NCI-H2227 (cell line): ENCODE measurements around the gene SH3PXD2A.

ENCODE experiments used
- DNase-seq: peaks from one replicate; lab custom pipeline; 2025; ENCODE audit not compliant: unreplicated experiment; lab: John Stamatoyannopoulos, UW

The SH3PXD2A gene

DNA sequence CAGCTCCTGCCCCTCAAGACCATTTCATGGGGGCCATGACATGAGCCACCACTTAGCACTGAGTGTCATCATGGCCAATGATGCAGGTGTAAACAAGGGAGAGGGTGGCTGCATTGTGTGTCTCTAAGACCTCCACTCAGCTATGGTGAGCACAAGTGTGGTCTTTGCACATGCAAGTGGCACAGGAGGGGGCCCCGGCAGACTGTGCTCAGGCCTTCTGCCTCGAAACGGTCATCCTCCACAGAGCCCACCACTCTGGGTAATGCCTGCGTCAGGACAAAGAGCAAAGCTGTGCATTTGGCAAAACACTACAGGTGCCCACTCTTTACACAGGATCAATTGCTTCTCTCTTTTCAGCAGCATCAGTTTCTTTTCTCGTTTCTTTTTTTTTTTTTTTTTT, 125.5 kb downstream of the SH3PXD2A start:
- DNase-seq = no peak

DNA sequence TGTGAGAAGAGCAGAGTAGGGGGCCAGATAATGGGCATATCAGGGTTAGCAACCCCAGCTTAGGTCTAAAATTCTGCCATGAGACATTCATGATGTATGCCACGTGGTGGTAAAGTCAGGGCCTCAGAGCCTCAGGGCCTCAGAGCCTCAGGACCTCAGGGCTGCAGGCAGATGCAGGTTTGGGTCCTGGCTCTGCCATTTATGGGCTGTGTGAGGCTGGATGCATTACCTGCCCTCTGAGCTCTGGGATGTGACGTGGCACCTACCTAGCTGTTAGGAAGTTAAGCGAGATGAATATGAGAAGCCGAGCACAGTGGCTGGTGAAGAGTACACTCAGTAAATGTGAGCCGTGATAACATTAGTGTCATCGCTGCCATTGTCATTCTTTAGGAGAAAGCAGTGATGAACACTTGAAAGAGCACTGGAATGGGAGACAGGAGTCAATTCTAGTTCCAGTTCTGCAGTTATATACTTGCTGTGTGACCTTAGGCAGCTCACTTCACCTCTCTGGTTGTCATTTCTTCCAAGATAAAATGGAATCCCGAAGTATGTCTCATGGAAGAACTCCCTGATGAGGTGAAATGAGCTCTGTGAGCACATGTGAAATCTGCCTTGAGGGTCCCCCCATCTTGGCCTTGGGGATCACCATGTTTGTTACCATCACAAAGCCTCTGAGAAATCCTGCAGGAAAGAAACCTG, 127.2 kb downstream of the SH3PXD2A start:
- no peak for DNase-seq

DNA sequence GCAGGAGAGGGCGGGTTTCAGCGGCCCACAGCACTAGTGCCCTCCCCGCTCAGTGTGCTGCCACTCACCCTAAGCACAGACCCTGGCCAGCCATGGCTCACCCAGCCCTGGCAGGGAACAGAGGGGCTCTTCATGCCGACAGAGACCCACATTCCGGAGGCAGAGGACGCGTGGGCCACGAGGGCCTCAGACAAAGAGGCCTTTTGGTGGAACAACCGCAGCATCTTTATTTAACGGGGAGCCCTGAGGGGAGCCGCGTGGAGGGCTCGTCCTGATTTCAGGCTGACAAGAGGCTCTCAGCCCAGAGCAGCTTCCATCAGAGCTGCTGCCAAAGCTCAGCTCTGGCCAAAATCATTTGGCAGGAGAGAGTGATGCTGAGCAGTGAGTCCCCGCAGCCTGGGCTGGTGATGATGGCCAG, 127.8 kb downstream of the SH3PXD2A start:
- DNase-seq = no peak

DNA sequence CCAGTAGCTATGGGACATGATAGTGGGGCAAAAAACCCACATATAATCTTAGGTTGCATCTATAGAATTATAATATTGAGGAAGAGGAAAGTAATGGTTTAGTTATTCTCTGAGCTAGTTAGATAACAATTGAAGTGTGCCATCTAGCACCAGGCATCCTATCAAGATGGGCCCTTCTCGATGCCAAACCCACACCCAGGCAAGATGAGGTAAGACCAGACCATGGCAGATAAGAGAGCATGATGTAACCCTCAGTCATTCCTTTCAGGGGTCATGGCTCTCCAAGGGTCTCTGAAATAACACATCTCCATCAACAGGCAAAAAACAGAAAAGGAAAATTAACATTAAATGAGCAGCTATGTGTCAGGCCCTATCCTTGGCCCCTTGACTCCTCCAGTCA, 128.7 kb downstream of the SH3PXD2A start:
- DNase-seq = no peak

DNA sequence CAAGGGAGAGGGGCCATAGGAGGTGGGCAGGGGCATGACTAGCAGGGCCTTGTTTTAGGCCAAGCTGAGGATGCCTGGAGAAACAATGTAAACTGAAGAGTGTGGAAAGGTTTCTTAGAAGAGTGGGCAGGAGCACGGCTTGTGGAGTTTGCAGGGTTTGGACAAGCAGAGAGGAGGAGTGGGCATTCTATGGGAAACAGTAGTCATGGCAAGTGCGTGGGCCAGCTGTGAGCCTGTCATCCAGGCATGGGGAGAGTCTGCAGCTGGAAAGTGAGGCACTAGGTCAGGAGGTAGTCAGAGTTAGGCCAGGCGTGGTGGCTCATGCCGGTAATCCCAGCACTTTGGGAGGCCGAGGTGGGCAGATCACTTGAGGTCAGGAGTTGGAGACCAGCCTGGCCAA, 130.1 kb downstream of the SH3PXD2A start:
- no peak for DNase-seq

DNA sequence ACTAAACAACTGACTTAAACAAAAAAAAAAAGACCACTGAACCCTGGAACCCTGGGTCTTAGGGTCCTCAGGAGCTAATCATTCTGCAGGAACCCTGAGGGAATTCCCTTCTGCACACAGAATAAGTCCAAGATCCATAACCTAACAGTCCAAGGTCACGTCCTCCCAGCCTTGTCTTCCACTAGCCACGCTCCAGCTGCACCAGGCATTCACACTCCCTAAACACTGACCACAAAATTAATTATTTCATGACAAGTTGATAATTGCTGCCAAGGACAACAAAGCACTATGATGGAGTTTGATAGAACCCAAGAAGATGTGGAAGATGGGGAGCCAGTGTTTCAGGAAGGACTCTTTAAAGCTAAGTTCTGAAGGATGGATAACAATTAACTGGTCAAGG, 130.6 kb downstream of the SH3PXD2A start:
- DNase-seq = no peak

DNA sequence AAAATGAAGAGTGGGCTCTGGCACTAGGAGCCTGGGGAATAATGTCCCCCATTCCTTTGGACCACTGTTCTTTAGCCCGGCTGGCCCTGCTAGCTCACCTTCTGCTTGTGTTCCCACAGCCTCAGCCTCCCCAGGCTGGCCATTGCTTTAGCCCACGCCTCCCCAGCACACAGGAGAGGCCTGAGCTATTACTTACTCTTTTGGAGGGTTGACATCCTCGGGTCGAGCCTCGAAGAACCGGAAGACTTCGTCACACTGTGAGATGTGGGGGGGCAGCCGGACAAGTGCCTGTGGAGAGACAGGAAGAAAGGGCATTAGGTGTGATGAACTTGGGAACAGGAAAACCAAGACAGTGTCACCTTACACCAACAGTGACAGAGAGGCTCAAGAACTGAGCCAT, 131.3 kb downstream of the SH3PXD2A start:
- DNase-seq = no peak

DNA sequence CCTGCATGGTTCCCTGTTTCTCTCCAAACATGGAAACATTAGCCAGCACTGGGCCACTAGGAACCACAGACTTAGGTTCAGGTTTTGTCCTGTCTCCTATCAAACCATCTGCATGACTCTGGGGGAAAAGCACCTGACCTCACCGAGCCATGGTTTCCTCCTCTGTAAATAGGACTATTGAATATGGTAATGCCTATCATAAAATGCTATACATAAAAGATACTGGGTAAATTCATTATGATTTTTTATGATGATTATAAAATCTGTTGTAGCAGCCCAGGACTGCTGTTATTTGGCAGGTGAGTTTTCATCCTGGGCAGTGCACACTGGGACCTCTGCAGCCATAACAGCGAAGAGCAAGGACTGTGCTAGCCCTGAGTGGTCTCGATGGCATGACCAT, 131.8 kb downstream of the SH3PXD2A start:
- DNase-seq = no peak

DNA sequence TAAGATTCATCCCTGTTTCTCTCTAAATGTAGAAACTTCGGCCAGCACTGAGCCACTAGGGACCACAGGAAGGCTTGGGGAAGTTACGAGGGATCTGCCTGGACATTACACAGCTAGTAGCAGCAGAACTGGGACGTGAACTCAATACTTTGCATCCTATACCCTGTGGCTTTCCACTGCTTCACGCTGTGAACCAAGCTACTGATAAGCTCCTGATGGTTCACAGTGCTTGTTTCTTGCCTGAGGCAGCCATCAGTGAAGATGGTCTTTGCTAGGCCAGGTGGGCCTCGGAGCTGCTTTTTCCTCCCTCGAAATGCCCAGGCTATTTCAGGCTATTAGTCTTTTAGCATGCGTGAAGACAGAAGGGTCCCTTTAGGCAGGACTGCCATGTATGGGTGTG, 132.7 kb downstream of the SH3PXD2A start:
- DNase-seq = no peak

DNA sequence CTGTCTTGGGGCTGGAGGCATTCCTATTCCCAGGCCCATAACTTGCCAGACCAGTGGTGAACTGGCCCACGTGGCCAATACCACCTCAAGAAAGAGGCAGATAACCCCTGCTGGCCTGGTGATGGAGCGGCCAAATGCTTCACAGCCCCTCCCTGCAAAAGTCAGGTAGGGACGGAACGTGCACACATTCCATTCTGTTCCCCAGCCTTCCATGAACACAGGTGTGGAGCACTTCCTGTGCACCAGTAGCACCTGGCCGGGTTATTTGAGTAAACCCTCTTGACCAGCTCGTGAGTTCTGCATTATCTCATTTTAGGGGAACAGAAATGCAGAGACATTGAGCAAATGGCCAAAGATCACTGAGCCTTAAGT, 134.4 kb downstream of the SH3PXD2A start:
- DNase-seq = no peak

DNA sequence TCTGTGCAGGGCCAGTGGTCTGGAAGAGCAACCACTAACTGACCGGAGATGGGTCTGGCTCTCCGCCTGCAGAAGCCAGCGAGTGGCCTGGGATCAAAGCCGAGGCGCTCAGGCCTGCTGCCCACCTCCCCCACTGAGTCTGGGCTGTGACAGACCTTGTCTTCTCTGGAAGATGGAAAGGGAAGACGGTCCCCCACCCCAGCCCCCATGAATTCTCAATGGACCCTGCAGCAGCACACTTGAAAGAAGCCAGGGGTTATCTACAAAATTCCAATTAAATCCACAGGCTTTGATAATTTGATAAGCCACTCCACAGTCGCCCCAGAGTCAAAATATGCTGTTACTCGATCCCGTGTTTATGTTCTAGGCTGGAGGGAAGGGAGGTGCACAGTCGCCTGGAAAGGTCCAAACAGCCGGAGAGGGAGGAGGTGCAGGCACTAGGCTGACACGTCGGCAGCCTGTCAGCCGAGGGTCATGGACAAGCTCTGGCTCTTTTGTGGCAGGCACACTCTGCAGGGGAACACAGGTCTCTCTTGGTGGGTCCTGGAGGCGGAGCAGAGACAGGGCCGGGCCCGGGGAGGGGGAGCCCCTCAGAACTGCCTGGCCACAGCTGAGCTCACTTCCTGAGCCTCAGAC, 134.9 kb downstream of the SH3PXD2A start:
- DNase-seq = no peak

DNA sequence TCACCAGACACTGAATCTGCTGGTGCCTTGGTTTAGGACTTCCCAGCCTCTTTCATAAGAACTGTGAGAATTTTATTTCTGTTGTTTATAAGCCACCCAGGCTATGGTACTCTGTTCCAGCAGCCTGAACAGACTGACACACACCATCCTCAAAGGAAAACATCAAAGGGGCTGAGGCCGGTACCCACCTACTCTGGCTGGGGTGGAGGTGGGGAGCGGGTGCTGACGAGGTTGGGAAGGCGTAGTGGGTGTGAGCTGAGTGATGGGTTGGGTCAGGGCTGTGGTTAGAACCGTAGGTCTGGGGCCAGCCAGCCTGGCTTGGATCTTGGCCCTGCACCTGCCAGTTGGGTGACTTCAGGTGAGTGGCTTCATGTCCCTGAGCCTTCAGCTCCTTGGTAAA, 136.3 kb downstream of the SH3PXD2A start:
- DNase-seq = no peak

DNA sequence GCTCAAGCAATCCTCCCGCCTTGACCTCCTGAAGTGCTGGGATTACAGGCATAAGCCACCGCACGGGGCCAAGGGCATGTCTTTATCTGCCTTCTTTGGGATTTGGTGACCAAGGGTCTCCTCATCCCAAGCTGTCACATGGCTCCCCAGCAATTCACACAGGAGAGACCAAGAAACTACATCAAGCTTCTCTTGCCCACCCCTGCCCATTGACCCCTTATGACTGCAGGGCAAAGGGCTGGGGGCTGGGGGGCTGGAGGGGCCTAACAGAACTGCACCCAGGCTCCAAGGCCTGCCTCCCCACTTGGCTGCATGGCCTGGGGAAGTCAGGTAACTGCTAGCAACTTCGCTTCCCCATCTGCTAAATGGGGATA, 137.1 kb downstream of the SH3PXD2A start:
- DNase-seq = no peak

DNA sequence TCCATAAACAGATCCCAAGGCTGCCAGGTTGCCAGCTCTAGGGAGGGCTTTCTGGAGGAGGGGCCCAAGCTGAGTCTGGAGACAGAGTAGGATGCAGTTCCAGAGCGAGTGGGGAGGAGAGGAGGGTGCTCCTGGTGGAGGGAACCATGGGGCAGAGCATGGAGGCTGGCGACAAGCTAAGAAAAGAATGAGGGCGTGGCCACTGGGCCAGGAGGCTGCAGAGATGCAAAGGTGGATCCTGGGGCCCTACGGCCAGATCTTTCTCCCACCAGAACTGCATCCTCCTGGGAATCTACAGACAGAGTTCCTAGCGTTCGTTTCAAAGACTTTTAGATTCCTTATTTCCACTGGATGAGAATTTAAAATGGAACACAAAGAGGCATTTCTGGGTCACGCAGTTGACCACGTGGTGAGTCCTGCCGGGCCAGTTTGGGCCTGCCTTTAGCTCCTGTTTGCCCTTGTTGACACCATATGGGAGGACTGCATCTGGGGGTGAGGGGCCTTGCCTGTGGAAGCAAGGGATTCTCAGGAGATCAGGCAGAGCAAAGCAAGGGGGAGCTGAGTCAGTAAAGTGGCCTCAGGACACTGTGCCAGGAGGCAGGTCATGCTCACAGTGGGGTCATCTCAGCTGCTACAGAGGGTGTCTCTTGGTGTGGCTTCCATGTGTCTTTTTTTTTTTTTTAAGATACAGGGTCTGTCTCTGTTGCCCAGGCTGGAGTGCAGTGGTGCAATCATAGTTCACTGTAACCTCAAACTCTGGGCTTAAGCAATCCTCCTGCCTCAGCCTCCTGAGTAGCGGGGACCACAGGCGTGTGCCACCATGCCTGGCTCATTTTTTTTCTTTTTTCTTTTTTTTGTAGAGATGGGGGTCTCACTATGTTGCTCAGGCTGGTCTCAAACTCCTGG, 137.8 kb downstream of the SH3PXD2A start:
- DNase-seq = no peak

DNA sequence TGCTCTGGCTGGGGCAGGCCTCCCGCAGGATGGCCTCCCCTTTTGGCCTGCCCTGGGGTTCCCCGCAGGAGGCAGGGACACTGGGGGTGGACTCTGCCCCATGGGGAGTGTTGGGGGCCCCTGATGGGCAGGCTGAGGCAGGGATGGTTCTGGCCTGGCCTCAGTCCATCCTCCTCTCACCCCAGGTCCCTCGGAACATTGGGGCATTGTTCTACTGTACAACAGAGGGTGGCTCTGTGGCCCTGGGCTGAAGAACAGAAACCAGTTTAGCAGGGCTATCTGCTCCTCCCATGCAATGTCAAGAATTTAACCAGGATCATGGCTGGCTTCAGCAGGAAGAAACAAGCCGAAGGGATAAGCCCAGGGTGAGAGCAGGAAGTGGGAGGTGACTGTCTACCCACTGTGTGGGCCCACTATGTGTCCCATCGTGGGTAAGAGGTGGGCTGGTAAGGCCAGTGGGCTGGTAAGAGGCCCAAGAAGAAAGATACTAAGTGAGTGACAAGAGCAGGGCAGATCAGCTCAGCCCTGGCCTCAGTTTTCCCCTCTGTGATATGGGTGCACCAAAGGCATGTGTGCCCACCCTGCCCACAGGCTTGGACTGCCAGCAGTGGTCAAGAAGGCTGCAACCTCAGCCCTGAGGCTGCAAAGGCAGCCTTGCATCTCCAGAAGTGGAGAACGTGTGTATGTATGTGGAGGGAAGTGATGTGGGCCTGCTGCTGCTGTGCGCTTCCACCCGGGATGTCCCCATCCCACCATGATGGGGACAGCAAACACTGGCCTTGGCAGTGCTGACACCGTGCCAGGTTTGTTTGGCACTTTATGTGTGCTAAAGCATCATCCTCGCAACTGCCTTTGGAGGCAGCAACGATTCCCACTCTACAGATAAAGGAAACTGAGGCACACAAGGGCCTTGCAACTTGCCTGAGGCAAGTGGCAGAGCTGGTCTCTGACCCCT, 138.9 kb downstream of the SH3PXD2A start:
- no peak for DNase-seq

DNA sequence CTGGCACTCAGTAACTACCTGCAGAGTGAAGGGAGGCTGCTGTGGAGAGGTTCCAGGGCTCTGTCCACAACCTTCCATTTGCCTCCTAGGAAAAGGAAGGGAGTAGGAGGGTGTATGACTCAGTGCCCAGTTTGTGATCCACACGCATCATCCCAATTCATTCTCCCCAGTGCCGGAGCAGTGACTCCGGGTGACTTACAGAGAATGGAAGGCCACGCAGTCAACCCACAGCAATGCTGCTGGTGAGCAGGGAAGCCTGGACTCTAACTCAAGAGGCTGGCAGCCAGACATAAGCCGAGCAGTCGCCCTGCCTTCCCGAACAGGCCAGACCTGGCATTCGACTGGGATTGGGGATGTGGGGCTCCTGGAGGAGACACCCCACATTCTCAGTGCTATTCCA, 139.9 kb downstream of the SH3PXD2A start:
- no peak for DNase-seq

DNA sequence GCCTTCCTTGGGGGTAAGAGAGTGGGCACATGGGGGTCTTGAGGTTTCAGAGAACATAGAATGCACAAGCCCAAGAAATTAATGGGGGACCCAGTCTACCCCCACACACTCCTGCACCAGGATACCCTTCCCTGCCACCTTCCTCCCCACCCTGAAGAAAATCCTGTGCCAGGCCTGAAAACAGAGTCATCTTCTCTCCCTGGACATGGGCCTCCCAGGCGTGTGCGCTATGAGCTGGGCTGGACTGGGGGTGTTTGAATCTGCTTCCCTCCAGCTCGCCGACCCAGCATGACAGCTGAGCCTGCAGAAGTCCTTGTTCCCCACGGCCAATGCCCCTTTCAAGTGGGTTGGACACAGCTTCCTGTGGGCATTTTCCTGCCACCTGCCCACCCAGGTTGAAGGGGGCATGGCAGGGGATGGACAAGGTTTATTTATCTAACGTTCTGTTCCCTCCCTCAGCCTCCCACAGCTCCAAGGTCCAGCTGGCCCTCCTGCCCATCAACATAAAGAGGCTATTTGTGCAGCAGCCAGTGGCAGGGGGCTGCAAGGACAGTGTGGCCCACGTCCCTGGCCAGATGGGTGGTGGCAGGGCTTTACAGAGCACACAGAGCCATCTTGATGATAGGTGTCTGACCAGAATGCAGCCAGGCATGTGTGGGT, 141.0 kb downstream of the SH3PXD2A start:
- no peak for DNase-seq

DNA sequence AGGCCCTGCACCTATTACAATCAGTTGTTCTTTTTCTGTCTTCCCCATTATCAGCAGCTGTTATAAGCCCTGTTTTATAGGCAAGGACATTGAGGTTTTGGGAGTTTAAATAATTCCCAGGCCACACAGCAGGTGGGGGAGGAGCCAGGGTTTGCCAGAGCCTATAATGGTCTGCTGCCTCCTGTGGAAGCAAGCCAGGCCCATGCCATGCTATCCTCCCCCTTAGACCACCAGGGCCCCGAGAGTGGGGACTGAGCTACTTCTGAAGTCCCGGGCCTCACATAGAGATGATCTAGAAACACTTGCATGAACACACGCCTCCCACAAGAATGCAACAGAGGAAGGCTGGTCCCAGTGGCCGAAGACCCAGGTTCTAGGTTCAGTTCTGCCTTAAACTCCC, 141.7 kb downstream of the SH3PXD2A start:
- no peak for DNase-seq

DNA sequence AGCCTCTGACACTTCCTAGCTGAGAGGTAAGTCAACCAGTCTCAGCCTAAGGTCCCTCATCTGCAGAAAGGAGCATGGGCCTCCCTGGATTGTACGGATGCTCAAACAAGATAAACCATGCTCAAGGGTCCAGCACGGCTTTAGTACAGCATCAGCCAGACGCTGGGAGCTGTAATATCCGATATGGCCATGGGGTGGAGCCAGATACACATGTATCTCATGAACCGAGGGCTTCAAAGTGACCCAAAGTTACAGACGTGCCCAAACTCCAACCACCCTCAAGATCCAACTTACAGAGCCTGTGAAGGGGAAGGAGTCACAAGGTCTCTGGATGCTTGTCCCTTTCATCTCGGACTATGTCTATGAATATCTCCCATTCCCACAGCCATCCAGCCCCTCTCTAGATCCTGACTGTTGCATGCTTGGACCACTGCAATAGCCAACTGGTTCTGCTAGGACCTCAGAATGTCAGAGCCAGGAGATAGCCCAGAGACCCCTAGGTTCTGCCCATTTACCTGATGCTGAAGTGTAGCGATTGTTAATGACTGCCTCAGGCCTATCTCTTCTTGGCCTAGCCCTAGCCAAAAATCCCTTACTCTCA, 142.4 kb downstream of the SH3PXD2A start:
- DNase-seq = peak; percentile 77

DNA sequence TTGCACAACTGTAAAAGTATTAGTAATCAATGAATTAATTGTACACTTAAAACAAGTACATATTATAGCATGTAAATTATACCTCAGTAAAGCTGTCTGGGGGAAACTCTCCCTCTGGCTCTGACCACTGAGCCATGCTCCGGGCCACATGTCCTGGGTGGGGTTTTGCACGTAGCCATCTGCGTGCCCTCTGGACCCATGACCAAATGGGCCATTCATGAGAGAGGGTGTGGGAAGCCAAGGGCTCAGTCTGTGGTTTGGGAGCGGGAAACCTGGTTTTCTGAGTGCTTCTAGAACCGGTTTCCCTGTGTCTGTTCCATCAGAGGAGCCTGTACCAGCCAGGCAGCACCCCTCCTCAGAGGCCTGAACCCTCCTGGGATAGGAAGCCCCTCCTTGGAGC, 143.2 kb downstream of the SH3PXD2A start:
- no peak for DNase-seq
